Stimulated activated naive CD8-positive, alpha-beta T cell treated with anti-CD3 and anti-CD28 coated beads, Interleukin-15, amount 100 ng/mL, for 72 hours (primary cell): ENCODE results near the gene NDUFB3.
"Not testable (repeated sequence)": the region's sequence is repeated elsewhere in the genome, so short reads cannot be mapped to it uniquely, and the experiment has no call there.

ENCODE experiments used
- ATAC-seq: fragments of 150-1000 bp; cut with Tn5 transposase; 2 replicates; pipeline ENCODE4 v1.10.0; 2021; ENCODE audit warnings: mild to moderate bottlenecking, moderate library complexity
- DNase-seq, 2 donors: peaks; one replicate each; pipeline ENCODE4 v3.0.0; 2021 to 2022
- H3K27ac Mint-ChIP-seq, 2 donors: one replicate each; pipeline ENCODE4 v1.8.0; 2022; ENCODE audit warnings: mild to moderate bottlenecking in 2 of 2, mixed read lengths in 2 of 2, moderate library complexity in 2 of 2
- H3K27me3 Mint-ChIP-seq: one replicate; pipeline ENCODE4 v1.8.0; 2022; ENCODE audit warnings: mixed read lengths
- H3K4me1 Mint-ChIP-seq: one replicate; pipeline ENCODE4 v1.8.0; 2022; ENCODE audit warnings: mild to moderate bottlenecking, mixed read lengths
- H3K4me3 Mint-ChIP-seq, 2 donors: one replicate each; pipeline ENCODE4 v1.8.0; 2022; ENCODE audit warnings: mild to moderate bottlenecking in 2 of 2, mixed read lengths in 2 of 2, moderate library complexity in 1 of 2
- H3K9me3 Mint-ChIP-seq, 2 donors: one replicate each; pipeline ENCODE4 v1.8.0; 2022; ENCODE audit warnings: mixed read lengths in 2 of 2

NDUFB3 gene

GRCh38 chr2:201071479-201072200 lies at the start of gene NDUFB3, which contains the start of gene HYCC2:
Gene NDUFB3, plus strand, starts transcription at chr2:201072001. Its CDS starts 6,882 bp downstream, at chr2:201078883.
Gene HYCC2, minus strand, starts transcription at chr2:201071671. Its CDS starts 47,662 bp downstream, at chr2:201024009.
- peak; percentile 99 for ATAC-seq
- H3K4me1 Mint-ChIP-seq, result peaks cover 55% of the 10 kb centered on the region

GRCh38 chr2:201024518-201024917 lies 47.3 kb upstream of the NDUFB3 start:
- Mint-ChIP-seq H3K4me3 (no peak overlapping the region), H3K27me3 (no peaks in the 10 kb centered on the region), H3K9me3 (peaks cover 0 to 4% of the 10 kb centered on the region in 2 donors), H3K4me1 (peaks cover 37% of the 10 kb centered on the region), H3K27ac (peak overlapping the region in 1 of 2 donors; percentile 78)
- DNase-seq (no peak), ATAC-seq (no peak)

More at GRCh38 chr2:201071479-201072200, at the start of gene NDUFB3, which contains the start of gene HYCC2:
- Mint-ChIP-seq H3K27ac (peak within 1 kb of the TSS; percentile 98), H3K4me3 (peak within 1 kb of the TSS; percentile 96 to 99), H3K27me3 (no peaks in the 10 kb centered on the region), H3K9me3 (no peaks in the 10 kb centered on the region)
- DNase-seq, result peak; percentile 93 to 95

GRCh38 chr2:201034355-201034754 lies 37.4 kb upstream of the NDUFB3 start:
- not testable (repeated sequence) for DNase-seq, H3K9me3 Mint-ChIP-seq, H3K4me1 Mint-ChIP-seq, H3K27ac Mint-ChIP-seq, H3K4me3 Mint-ChIP-seq, H3K27me3 Mint-ChIP-seq, ATAC-seq

DNA sequence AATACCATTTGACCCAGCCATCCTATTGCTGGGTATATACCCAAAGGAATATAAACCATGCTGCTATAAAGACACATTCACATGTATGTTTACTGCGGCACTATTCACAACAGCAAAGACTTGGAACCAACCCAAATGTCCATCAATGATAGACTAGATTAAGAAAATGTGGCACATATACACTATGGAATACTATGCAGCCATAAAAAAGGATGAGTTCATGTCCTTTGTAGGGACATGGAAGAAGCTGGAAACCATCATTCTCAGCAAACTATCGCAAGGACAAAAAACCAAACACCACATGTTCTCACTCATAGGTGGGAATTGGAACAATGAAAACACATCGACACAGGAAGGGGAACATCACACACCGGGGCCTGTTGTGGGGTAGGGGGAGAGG lies 33.4 kb upstream of the NDUFB3 start:
- not testable (repeated sequence) for H3K27me3 Mint-ChIP-seq, H3K4me1 Mint-ChIP-seq, DNase-seq, H3K9me3 Mint-ChIP-seq, H3K27ac Mint-ChIP-seq, H3K4me3 Mint-ChIP-seq, ATAC-seq

- peaks cover 10% of the 10 kb centered on the region for H3K4me1 Mint-ChIP-seq
- no peak for DNase-seq
- no peaks in the 10 kb centered on the region for H3K9me3 Mint-ChIP-seq
- no peak overlapping the region for H3K27ac Mint-ChIP-seq
- no peaks in the 10 kb centered on the region for H3K27me3 Mint-ChIP-seq
- no peak for ATAC-seq
- H3K4me3 Mint-ChIP-seq, result no peak overlapping the region
These were observed 32.9 kb upstream of the NDUFB3 start for GRCh38 chr2:201038855-201039254.

GRCh38 chr2:201040867-201041628 lies 30.8 kb upstream of the NDUFB3 start:
- Mint-ChIP-seq H3K27ac (no peak overlapping the region), H3K9me3 (no peaks in the 10 kb centered on the region), H3K4me1 (peaks cover 10% of the 10 kb centered on the region), H3K4me3 (no peak overlapping the region), H3K27me3 (no peaks in the 10 kb centered on the region)
- ATAC-seq (no peak), DNase-seq (no peak)

- not testable (repeated sequence) for H3K27ac Mint-ChIP-seq, H3K4me3 Mint-ChIP-seq, DNase-seq, H3K27me3 Mint-ChIP-seq, H3K4me1 Mint-ChIP-seq, H3K9me3 Mint-ChIP-seq
- ATAC-seq, result peak; percentile 40
These were observed 29.4 kb upstream of the NDUFB3 start for GRCh38 chr2:201042451-201042850.

DNA sequence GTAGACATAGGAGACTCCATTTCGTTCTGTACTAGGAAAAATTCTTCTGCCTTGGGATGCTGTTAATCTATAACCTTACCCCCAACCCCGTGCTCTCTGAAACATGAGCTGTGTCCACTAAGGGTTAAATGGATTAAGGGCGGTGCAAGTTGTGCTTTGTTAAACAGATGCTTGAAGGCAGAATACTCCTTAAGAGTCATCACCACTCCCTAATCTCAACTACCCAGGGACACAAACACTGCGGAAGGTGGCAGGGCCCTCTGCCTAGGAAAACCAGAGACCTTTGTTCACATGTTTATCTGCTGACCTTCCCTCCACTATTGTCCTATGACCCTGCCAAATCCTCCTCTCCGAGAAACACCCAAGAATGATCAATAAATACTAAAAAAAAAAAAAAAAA lies 28.8 kb upstream of the NDUFB3 start:
- not testable (repeated sequence) for DNase-seq, H3K27me3 Mint-ChIP-seq, H3K4me1 Mint-ChIP-seq, ATAC-seq, H3K9me3 Mint-ChIP-seq, H3K4me3 Mint-ChIP-seq
- peak overlapping the region in 1 of 2 donors; percentile 19 for H3K27ac Mint-ChIP-seq

DNA sequence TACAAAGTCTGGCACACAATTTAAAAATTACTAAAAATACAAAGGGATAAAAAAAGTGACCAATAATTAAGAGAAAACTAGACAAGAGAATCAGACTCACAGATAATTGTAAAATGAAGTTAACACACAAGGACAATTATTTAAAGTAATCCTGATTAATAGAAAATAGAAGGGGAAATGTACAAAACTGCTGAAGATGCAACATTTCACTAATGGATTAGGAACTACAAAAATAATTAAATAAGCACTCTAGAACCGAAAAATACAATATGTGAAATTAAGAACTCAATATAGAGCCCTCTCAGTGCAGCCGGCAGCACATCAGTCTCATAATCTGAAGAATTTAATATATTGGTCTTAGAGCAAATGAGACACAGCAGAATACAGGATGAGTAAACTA lies 24.9 kb upstream of the NDUFB3 start:
- Mint-ChIP-seq H3K4me3 (no peak overlapping the region), H3K27ac (no peak overlapping the region), H3K27me3 (no peaks in the 10 kb centered on the region), H3K9me3 (no peaks in the 10 kb centered on the region), H3K4me1 (peaks cover 7% of the 10 kb centered on the region)
- ATAC-seq (no peak), DNase-seq (no peak)

DNA sequence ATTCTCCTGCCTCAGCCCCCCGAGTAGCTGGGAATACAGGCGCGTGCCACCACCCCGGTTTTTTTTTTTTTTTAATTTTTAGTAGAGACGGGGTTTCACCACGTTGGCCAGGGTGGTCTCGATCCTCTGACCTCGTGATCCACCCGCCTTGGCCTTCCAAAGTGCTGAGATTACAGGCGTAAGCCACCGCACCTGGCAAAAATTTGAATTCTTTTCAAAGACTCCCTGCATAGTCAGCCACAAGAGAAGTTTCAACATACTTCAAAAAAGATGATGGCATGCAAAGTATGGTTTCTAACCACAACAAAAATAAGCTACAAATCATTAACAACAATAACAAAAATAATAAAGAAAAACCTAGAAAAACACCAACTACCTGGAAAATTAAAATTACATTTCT lies 22.3 kb upstream of the NDUFB3 start:
- Mint-ChIP-seq H3K9me3 (no peaks in the 10 kb centered on the region), H3K27me3 (no peaks in the 10 kb centered on the region), H3K27ac (no peak overlapping the region), H3K4me1 (peaks cover 19% of the 10 kb centered on the region), H3K4me3 (no peak overlapping the region)
- ATAC-seq, result no peak
- no peak for DNase-seq

DNA sequence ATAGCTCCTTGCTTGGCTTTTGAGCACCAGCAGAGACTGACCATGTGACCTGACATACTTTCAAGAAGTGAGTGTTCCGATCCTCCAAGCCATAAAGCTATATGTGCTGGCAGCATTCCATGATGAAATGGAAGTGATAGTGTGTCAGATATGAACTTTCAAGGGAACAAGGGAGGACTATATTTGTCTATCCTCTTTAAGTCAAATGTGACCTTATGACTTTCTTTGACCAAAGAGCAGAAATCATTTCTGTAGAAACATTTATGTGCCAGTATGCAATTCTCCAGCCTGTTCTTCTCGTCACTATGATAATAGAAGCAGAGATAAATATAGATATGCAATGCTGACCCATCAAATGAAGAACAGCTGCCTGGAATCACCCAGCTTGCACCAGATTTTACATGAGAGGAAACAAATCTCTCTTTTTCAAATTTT lies 14.7 kb upstream of the NDUFB3 start:
- Mint-ChIP-seq H3K4me1 (peaks cover 40% of the 10 kb centered on the region), H3K4me3 (no peak overlapping the region), H3K9me3 (no peaks in the 10 kb centered on the region), H3K27ac (no peak overlapping the region), H3K27me3 (no peaks in the 10 kb centered on the region)
- DNase-seq (no peak), ATAC-seq (no peak)

DNA sequence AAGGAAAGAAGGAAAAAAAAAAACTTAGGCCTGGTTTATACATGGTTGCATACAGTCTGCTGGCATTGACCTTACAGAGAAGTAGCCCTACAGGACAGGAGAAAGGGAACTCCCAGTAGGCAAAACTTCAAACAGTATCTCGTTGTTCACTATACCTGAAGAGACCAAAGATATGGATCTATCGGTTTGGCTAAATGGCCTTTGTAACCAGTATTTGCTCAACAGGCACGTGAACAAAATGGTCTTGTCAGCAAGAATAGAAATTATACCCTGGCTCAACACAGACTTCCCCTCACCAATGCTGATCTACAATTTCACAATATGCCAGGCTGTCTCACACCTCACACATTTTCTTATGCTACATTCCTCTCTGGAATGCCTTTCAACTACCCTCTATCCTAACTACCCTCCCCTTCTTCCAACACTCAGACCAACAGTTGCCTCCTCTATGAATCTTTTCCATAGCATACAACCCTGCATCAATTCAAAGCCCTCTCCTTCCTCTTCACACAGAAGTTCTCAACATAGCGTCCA lies 14.0 kb upstream of the NDUFB3 start:
- Mint-ChIP-seq H3K27me3 (no peaks in the 10 kb centered on the region), H3K4me3 (no peak overlapping the region), H3K9me3 (no peaks in the 10 kb centered on the region), H3K27ac (no peak overlapping the region), H3K4me1 (peaks cover 35% of the 10 kb centered on the region)
- ATAC-seq (no peak), DNase-seq (no peak)

DNA sequence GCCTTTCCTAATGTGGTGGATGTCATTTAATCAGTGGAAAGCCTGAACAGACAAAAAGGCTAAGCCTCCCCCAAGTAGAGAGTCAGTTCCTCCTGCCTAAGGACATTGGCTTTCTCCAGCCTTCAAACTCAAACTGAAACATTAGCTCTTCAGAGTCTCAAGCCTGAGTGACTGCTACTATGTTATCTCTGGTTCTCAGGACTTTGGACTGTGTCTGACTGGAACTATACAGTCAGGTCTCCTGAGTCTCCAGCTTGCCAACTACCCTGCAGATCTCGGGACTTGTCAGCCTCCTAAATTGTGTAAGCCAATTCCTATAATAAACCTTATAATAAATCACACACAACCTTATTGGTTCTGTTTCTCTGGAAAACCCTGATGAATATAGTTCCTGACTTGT lies 12.9 kb upstream of the NDUFB3 start:
- H3K4me1 Mint-ChIP-seq, result peaks cover 39% of the 10 kb centered on the region
- ATAC-seq, result no peak
- H3K9me3 Mint-ChIP-seq, result peaks cover 0 to 8% of the 10 kb centered on the region in 2 donors
- H3K27ac Mint-ChIP-seq, result no peak overlapping the region
- H3K27me3 Mint-ChIP-seq, result no peaks in the 10 kb centered on the region
- no peak overlapping the region for H3K4me3 Mint-ChIP-seq
- no peak for DNase-seq

- Mint-ChIP-seq H3K27me3 (no peaks in the 10 kb centered on the region), H3K4me3 (no peak overlapping the region), H3K4me1 (peaks cover 47% of the 10 kb centered on the region), H3K9me3 (peaks cover 0 to 8% of the 10 kb centered on the region in 2 donors), H3K27ac (no peak overlapping the region)
- no peak for ATAC-seq
- no peak for DNase-seq
These were observed 11.6 kb upstream of the NDUFB3 start for GRCh38 chr2:201059961-201060755.

- peak; percentile 60 to 87 for DNase-seq
- Mint-ChIP-seq H3K4me3 (peak overlapping the region; percentile 30 to 56), H3K27ac (peak overlapping the region; percentile 74 to 99), H3K4me1 (peaks cover 62% of the 10 kb centered on the region)
- not testable (repeated sequence) for H3K9me3 Mint-ChIP-seq, ATAC-seq, H3K27me3 Mint-ChIP-seq
These were observed 8.3 kb upstream of the NDUFB3 start for GRCh38 chr2:201063516-201063915.
